HepG2 (cell line): Measurements from ENCODE around the gene LENEP. TPM values are rescaled to one million over a fixed set of nuclear protein-coding genes. Genes with fewer than 3 reads are reported as not detected.
A peak's percentile ranks its signal among the peaks of the same experiment; 100 is the strongest.

ENCODE experiments used
- HBP1 ChIP-seq: IDR thresholded peaks from 2 replicates; pipeline ENCODE4 v1.6.1; 2016; ENCODE audit warnings: low read depth, control low read depth
- HNRNPL ChIP-seq: fragments of 200-400 bp; formaldehyde crosslinking; IDR thresholded peaks from 2 replicates; pipeline ENCODE4 v1.6.1; 2017; ENCODE audit warnings: mild to moderate bottlenecking, low read depth, low read length
- MBNL3 ChIP-seq: fragments of 250-450 bp; sonication (Bioruptor Pico); conservative IDR thresholded peaks from 2 replicates; pipeline ENCODE4 v1.8.0; 2022; ENCODE audit warnings: mild to moderate bottlenecking, inconsistent platforms
- NR2F6 ChIP-seq, 2 experiments: IDR thresholded peaks; 2 replicates each; pipeline ENCODE4 v1.6.1; 2016; ENCODE audit warnings: antibody characterized with exemption in 1 of 2, mild to moderate bottlenecking in 1 of 2
- PATZ1 ChIP-seq: sonication (generic); formaldehyde crosslinking; IDR thresholded peaks from 2 replicates; pipeline ENCODE4 v1.4.0; 2020; ENCODE audit warnings: missing genetic modification reagents
- RXRA ChIP-seq: sonication (generic); formaldehyde crosslinking; IDR thresholded peaks from 2 replicates; pipeline ENCODE4 v1.5.1; 2020; ENCODE audit warnings: missing genetic modification reagents
- SIN3A ChIP-seq: IDR thresholded peaks from 2 replicates; pipeline ENCODE4 v1.6.1; 2011; ENCODE audit warnings: low read depth, mild to moderate bottlenecking, control low read depth, low read length, borderline replicate concordance
- SMAD1 ChIP-seq: sonication (generic); formaldehyde crosslinking; IDR thresholded peaks from 2 replicates; pipeline ENCODE4 v1.4.0; 2020; ENCODE audit warnings: missing genetic modification reagents, low read depth, mild to moderate bottlenecking, borderline replicate concordance
- TP53 ChIP-seq: sonication (generic); formaldehyde crosslinking; conservative IDR thresholded peaks from 2 replicates; pipeline ENCODE4 v1.4.0; 2020; ENCODE audit warnings: missing genetic modification reagents
- ZBTB39 ChIP-seq: sonication (generic); formaldehyde crosslinking; IDR thresholded peaks from 2 replicates; pipeline ENCODE4 v1.5.0; 2020; ENCODE audit warnings: missing genetic modification reagents
- ZNF335 ChIP-seq: sonication (generic); formaldehyde crosslinking; IDR thresholded peaks from 2 replicates; pipeline ENCODE4 v1.4.0; 2020; ENCODE audit warnings: missing genetic modification reagents
- ZNF337 ChIP-seq: sonication (generic); formaldehyde crosslinking; IDR thresholded peaks from 2 replicates; pipeline ENCODE4 v1.5.1; 2020; ENCODE audit warnings: missing genetic modification reagents, low read depth, mild to moderate bottlenecking, borderline replicate concordance
- ZNF354B ChIP-seq: sonication (generic); formaldehyde crosslinking; IDR thresholded peaks from 2 replicates; pipeline ENCODE4 v1.8.0; 2022; ENCODE audit warnings: mild to moderate bottlenecking, missing genetic modification reagents
- ZNF382 ChIP-seq: sonication (generic); formaldehyde crosslinking; IDR thresholded peaks from 2 replicates; pipeline ENCODE4 v1.5.0; 2020; ENCODE audit warnings: missing genetic modification reagents, mild to moderate bottlenecking, borderline replicate concordance
- ZNF609 ChIP-seq: sonication (generic); formaldehyde crosslinking; IDR thresholded peaks from 2 replicates; pipeline ENCODE4 v1.4.0; 2020; ENCODE audit warnings: mild to moderate bottlenecking, missing genetic modification reagents, borderline replicate concordance
- ZNF7 ChIP-seq: IDR thresholded peaks from 2 replicates; pipeline ENCODE4 v1.6.1; 2016; ENCODE audit warnings: missing biosample characterization, missing genetic modification reagents
- polyA plus RNA-seq, 8 experiments: library from polyadenylated mRNA; depleted of rRNA in 3 of 8; stranded (reverse) in 7 of 8; unstranded in 1 of 8; fragments of >200 nt; fragmentation: Illumina TruSeq in 4 of 8; extraction: Trizol in 4 of 8; gene quantifications; 2 replicates each; pipeline versions ENCODE4 v1.2.1 to v1.2.3, GENCODE V29; 2011 to 2016; ENCODE audit warnings: low read depth in 4 of 8, missing spikeins in 1 of 8, mixed read lengths in 1 of 8; ENCODE audit not compliant: insufficient read depth in 1 of 8
- total RNA-seq, 5 experiments: library from RNA; depleted of rRNA; stranded (reverse); fragments of >200 nt; fragmentation: Illumina TruSeq; extraction: Trizol; gene quantifications; 2 replicates each; pipeline ENCODE4 v1.2.3, GENCODE V29; 2016; ENCODE audit warnings: low read depth in 1 of 5

Gene LENEP
- total and polyA plus RNA-seq, 2 of the 13 experiments (the other 11 are each of a cell fraction or from before 2014, with no cell fraction given) = 0.29 TPM; not detected in 1

GRCh38 chr1:154970631-154971340 lies 22.6 kb upstream of the LENEP start, which contains the start of gene SHC1 (continued):
- TF ChIP-seq TP53 (no peak), ZNF609 (CRISPR knock-in tag) (0 out of 2 replicates have a peak, but pooled peaks have one; percentile 40), ZBTB39 (CRISPR knock-in tag) (no peak), ZNF337 (no peak), ZNF382 (CRISPR knock-in tag) (no peak), ZNF354B (CRISPR knock-in tag) (no peak), NR2F6 (IDR thresholded peaks at IDR 0.05) (0 out of 2 replicates have a peak, but pooled peaks have one; percentile 11), NR2F6 (CRISPR knock-in tag; IDR thresholded peaks at IDR 0.05) (no peak), PATZ1 (peak; percentile 98), ZNF7 (CRISPR knock-in tag) (no peak), SMAD1 (CRISPR knock-in tag) (no peak), RXRA (CRISPR knock-in tag) (no peak), ZNF335 (CRISPR knock-in tag) (no peak), HBP1 (CRISPR knock-in tag) (no peak; the same call in 1 of the 2 replicates), SIN3A (peak; percentile 35; the same call in 1 of the 2 replicates), HNRNPL (0 out of 2 replicates have a peak, but pooled peaks have one; percentile 19), MBNL3 (no peak)
